GM21529 (cell line): ENCODE measurements around the gene CCR2.

Experiments
- ATAC-seq: cut with Tn5 transposase; IDR thresholded peaks from one replicate; pipeline ENCODE4 v1.9.1; 2021; ENCODE audit not compliant: unreplicated experiment

CCR2 gene

GRCh38 chr3:46354478-46354877 is 567 bp downstream of the CCR2 start:
- no peak for ATAC-seq

- ATAC-seq = no peak
Measured at GRCh38 chr3:46354984-46355383, 1.1 kb downstream of the CCR2 start.

GRCh38 chr3:46356276-46356675 is 2.4 kb downstream of the CCR2 start:
- ATAC-seq = no peak

- ATAC-seq = no peak
Measured at GRCh38 chr3:46356909-46357308, 3.0 kb downstream of the CCR2 start.

- no peak for ATAC-seq
Measured at GRCh38 chr3:46358466-46358865, 4.6 kb downstream of the CCR2 start.

GRCh38 chr3:46359733-46360493 is 6.0 kb downstream of the CCR2 start:
- ATAC-seq = peak; percentile 62

GRCh38 chr3:46360907-46361306 is 7.0 kb downstream of the CCR2 start:
- ATAC-seq = no peak

GRCh38 chr3:46361408-46362283 is 7.7 kb downstream of the CCR2 start:
- ATAC-seq = no peak

- no peak for ATAC-seq
Measured at GRCh38 chr3:46365041-46365440, 11.1 kb downstream of the CCR2 start.

GRCh38 chr3:46365737-46366524 is 12.0 kb downstream of the CCR2 start:
- ATAC-seq = no peak

GRCh38 chr3:46367811-46368210 is 13.9 kb downstream of the CCR2 start:
- no peak for ATAC-seq

GRCh38 chr3:46368569-46368968 is 14.7 kb downstream of the CCR2 start:
- peak; percentile 52 for ATAC-seq

GRCh38 chr3:46369151-46369550 is 15.2 kb downstream of the CCR2 start:
- no peak for ATAC-seq

GRCh38 chr3:46369675-46370132 is 15.8 kb downstream of the CCR2 start:
- peak; percentile 71 for ATAC-seq

GRCh38 chr3:46370839-46371518 is 17.1 kb downstream of the CCR2 start, which contains the start of gene CCR5:
Gene CCR5, plus strand, starts transcription at chr3:46370946. Its CDS starts 1,957 bp downstream, at chr3:46372903.
- ATAC-seq = no peak

GRCh38 chr3:46371519-46372340 is 17.8 kb downstream of the CCR2 start:
- ATAC-seq = no peak

GRCh38 chr3:46372492-46373359 is 18.8 kb downstream of the CCR2 start:
- ATAC-seq = no peak

GRCh38 chr3:46374755-46375154 is 20.8 kb downstream of the CCR2 start:
- ATAC-seq = no peak

GRCh38 chr3:46375218-46375617 is 21.3 kb downstream of the CCR2 start:
- ATAC-seq = no peak
